Osteoblast (primary cell): ENCODE data around the gene CIITA. TPM values are rescaled to one million over a fixed set of nuclear protein-coding genes. Genes with fewer than 3 reads are reported as not detected.

Source experiments
- DNase-seq: peaks from one replicate; pipeline ENCODE4 v3.0.0; 2011; ENCODE audit warnings: low spot score, mixed read lengths; ENCODE audit not compliant: insufficient read length; ENCODE audit errors: missing footprints
- H2AFZ ChIP-seq: 2 replicates; pipeline ENCODE4 v1.6.0; 2011; ENCODE audit warnings: mild to moderate bottlenecking, low read length
- H3K27ac ChIP-seq: 2 replicates; pipeline ENCODE4 v1.5.1; 2011; ENCODE audit warnings: mild to moderate bottlenecking, low read depth, low read length, moderate library complexity
- H3K27me3 ChIP-seq: 2 replicates; pipeline ENCODE4 v1.6.0; 2012; ENCODE audit warnings: mild to moderate bottlenecking, control low read depth, inconsistent platforms, low read length, moderate library complexity; ENCODE audit not compliant: insufficient read depth
- H3K36me3 ChIP-seq: 2 replicates; pipeline ENCODE4 v1.5.1; 2011; ENCODE audit warnings: mild to moderate bottlenecking, low read length, control low read depth, moderate library complexity; ENCODE audit not compliant: insufficient read depth
- H3K4me1 ChIP-seq: 2 replicates; pipeline ENCODE4 v1.5.1; 2011; ENCODE audit warnings: mild to moderate bottlenecking, low read length, control low read depth, moderate library complexity; ENCODE audit not compliant: insufficient read depth
- H3K4me2 ChIP-seq: 2 replicates; pipeline ENCODE4 v1.6.0; 2011; ENCODE audit warnings: mild to moderate bottlenecking, low read length; ENCODE audit not compliant: insufficient read depth
- H3K4me3 ChIP-seq: fragments of 200-600 bp; sonication (generic); 3 replicates; pipeline ENCODE4 v1.5.1; 2012; ENCODE audit warnings: mild to moderate bottlenecking, low read length, inconsistent platforms; ENCODE audit not compliant: insufficient read depth
- H3K79me2 ChIP-seq: 2 replicates; pipeline ENCODE4 v1.6.0; 2012; ENCODE audit warnings: mild to moderate bottlenecking, low read length, control low read depth, inconsistent platforms; ENCODE audit not compliant: insufficient read depth
- H3K9me3 ChIP-seq: 2 replicates; pipeline ENCODE4 v1.5.1; 2011; ENCODE audit warnings: low read depth, low read length, control low read depth
- H4K20me1 ChIP-seq: 2 replicates; pipeline ENCODE4 v1.6.0; 2012; ENCODE audit warnings: mild to moderate bottlenecking, low read length, control low read depth; ENCODE audit not compliant: insufficient read depth
- total RNA-seq: library from RNA; depleted of rRNA; stranded (reverse); fragments of >200 nt; gene quantifications from 2 replicates; pipeline ENCODE4 v1.2.3, GENCODE V29; 2012
- TF ChIP-seq, protein P1 (sequence below): IDR thresholded peaks from 2 replicates; pipeline ENCODE4 v1.5.1; 2011; ENCODE audit warnings: mild to moderate bottlenecking, low read depth, low read length, moderate library complexity; ENCODE audit errors: extremely low read depth

CIITA gene
- total RNA-seq, 1 donor, result 2.5 TPM

DNA sequence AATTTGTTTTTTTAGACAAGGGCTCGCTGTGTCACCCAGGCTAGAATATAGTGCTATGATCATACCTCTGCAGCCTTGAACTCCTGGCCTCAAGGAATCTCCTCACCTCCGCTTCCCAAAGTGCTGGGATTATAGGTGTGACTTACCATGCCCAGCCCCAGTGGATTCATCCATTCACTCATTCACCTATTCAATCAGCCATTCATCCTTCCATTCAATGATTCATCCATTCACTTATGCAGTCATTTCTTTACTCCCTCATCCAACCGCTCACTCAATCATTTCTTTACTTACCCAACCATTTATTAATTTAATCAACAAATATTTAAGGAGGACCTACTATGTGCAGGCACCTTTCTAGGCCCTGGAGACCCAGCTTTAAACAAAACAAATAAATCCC lies 39.5 kb downstream of the CIITA start:
- Histone ChIP-seq H4K20me1 (no peaks in the 10 kb centered on the region), H3K4me3 (no peak overlapping the region), H3K79me2 (no peaks in the 10 kb centered on the region), H3K4me2 (no peak overlapping the region), H3K9me3 (no peaks in the 10 kb centered on the region), H3K27ac (no peak overlapping the region), H2AFZ (no peak overlapping the region), H3K4me1 (no peaks in the 10 kb centered on the region), H3K27me3 (no peaks in the 10 kb centered on the region), H3K36me3 (no peaks in the 10 kb centered on the region)
- no peak for DNase-seq
- TF ChIP-seq, protein P1, sequence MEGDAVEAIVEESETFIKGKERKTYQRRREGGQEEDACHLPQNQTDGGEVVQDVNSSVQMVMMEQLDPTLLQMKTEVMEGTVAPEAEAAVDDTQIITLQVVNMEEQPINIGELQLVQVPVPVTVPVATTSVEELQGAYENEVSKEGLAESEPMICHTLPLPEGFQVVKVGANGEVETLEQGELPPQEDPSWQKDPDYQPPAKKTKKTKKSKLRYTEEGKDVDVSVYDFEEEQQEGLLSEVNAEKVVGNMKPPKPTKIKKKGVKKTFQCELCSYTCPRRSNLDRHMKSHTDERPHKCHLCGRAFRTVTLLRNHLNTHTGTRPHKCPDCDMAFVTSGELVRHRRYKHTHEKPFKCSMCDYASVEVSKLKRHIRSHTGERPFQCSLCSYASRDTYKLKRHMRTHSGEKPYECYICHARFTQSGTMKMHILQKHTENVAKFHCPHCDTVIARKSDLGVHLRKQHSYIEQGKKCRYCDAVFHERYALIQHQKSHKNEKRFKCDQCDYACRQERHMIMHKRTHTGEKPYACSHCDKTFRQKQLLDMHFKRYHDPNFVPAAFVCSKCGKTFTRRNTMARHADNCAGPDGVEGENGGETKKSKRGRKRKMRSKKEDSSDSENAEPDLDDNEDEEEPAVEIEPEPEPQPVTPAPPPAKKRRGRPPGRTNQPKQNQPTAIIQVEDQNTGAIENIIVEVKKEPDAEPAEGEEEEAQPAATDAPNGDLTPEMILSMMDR, result no peak

GRCh38 chr16:10918294-10919002 lies 41.4 kb downstream of the CIITA start:
- TF ChIP-seq, protein P1, result peak; percentile 99
- no peaks in the 10 kb centered on the region for H3K27me3 ChIP-seq
- no peaks in the 10 kb centered on the region for H3K36me3 ChIP-seq
- peaks cover 12% of the 10 kb centered on the region for H3K4me1 ChIP-seq
- no peaks in the 10 kb centered on the region for H3K9me3 ChIP-seq
- H2AFZ ChIP-seq, result no peak overlapping the region
- no peak overlapping the region for H3K27ac ChIP-seq
- no peak overlapping the region for H3K4me3 ChIP-seq
- H3K4me2 ChIP-seq, result no peak overlapping the region
- no peaks in the 10 kb centered on the region for H3K79me2 ChIP-seq
- peaks cover 3% of the 10 kb centered on the region for H4K20me1 ChIP-seq
- peak; percentile 97 for DNase-seq

GRCh38 chr16:10919003-10919351 lies 42.0 kb downstream of the CIITA start:
- no peaks in the 10 kb centered on the region for H3K9me3 ChIP-seq
- no peaks in the 10 kb centered on the region for H3K79me2 ChIP-seq
- TF ChIP-seq, protein P1, result no peak
- H3K4me1 ChIP-seq, result peaks cover 12% of the 10 kb centered on the region
- H3K27ac ChIP-seq, result no peak overlapping the region
- no peaks in the 10 kb centered on the region for H3K36me3 ChIP-seq
- no peak overlapping the region for H3K4me3 ChIP-seq
- peaks cover 3% of the 10 kb centered on the region for H4K20me1 ChIP-seq
- no peak overlapping the region for H3K4me2 ChIP-seq
- no peak overlapping the region for H2AFZ ChIP-seq
- DNase-seq, result no peak
- H3K27me3 ChIP-seq, result no peaks in the 10 kb centered on the region

DNA sequence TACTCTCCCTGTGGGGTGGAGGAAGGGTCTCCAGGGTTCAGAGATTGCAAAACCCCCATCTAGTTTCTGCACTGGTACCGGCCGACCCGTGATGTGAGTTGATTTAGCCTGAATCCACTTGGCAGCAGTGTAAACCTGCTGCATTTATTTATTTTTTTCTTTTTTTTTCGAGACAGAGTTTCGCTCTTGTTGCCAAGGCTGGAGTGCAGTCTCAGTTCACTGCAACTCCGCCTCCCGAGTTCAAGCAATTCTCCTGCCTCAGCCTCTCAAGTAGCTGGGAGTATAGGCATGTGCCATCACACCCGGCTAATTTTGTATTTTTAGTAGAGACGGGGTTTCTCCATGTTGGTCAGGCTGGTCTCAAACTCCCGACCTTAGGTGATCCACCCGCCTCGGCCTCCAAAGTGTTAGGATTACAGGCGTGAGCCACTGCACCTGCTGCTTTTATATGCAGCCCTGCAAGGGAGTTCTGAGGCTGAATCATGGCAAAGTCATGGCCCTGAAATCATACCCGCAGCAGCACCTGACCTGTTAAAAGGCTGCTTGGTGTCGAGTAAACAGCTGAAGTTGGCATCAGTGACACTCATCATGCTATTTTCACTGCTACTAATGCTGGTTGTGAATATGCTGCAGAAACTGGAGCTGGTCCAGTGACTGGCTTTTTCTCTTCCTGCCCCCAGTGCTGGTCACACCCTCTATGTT lies 43.9 kb downstream of the CIITA start:
- H3K27ac ChIP-seq, result no peak overlapping the region
- DNase-seq, result no peak
- H2AFZ ChIP-seq, result no peak overlapping the region
- no peaks in the 10 kb centered on the region for H3K9me3 ChIP-seq
- no peaks in the 10 kb centered on the region for H3K79me2 ChIP-seq
- peaks cover 12% of the 10 kb centered on the region for H3K4me1 ChIP-seq
- peaks cover 3% of the 10 kb centered on the region for H4K20me1 ChIP-seq
- TF ChIP-seq, protein P1, result no peak
- H3K4me2 ChIP-seq, result no peak overlapping the region
- no peaks in the 10 kb centered on the region for H3K27me3 ChIP-seq
- no peak overlapping the region for H3K4me3 ChIP-seq
- peaks cover 10% of the 10 kb centered on the region for H3K36me3 ChIP-seq
